Brain microvascular endothelial cell (primary cell): ENCODE measurements around the gene SYTL5.

Source experiments
- DNase-seq: peaks from one replicate; pipeline ENCODE4 v3.0.0-alpha.2; 2020
- H3K27ac ChIP-seq: fragments of 250-450 bp; sonication (Bioruptor Pico); 2 replicates; pipeline ENCODE4 v1.5.1; 2020; ENCODE audit warnings: mild to moderate bottlenecking, moderate library complexity
- H3K27me3 ChIP-seq: fragments of 250-450 bp; sonication (Bioruptor Pico); replicated peaks from 2 replicates; pipeline ENCODE4 v1.5.1; 2020; ENCODE audit warnings: mild to moderate bottlenecking
- H3K36me3 ChIP-seq: fragments of 250-450 bp; sonication (Bioruptor Pico); replicated peaks from 2 replicates; pipeline ENCODE4 v1.5.1; 2020; ENCODE audit warnings: mild to moderate bottlenecking
- H3K4me3 ChIP-seq: 2 replicates; pipeline ENCODE4 v1.5.1; 2011; ENCODE audit warnings: low read depth, mild to moderate bottlenecking, control low read depth, low read length, moderate library complexity
- in situ Hi-C: cut with HindIII; loops from 2 replicates; pipeline ENCODE4 v1.10.0; 2017; ENCODE audit warnings: low sequenced_read_pairs, low pct_ligation_motif_present
- TF ChIP-seq, protein P1 (sequence below): IDR thresholded peaks from 2 replicates; pipeline ENCODE4 v1.5.1; 2011; ENCODE audit warnings: low read depth, mild to moderate bottlenecking, moderate library complexity, low read length, control low read depth, inconsistent platforms; ENCODE audit errors: missing control alignments

Gene SYTL5

GRCh38 chrX:38050806-38051205, 44.5 kb downstream of the SYTL5 start:
- in situ Hi-C loops: no loop called here
- DNase-seq: no peak
- no peak overlapping the region for H3K27ac ChIP-seq
- no peaks in the 10 kb centered on the region for H3K36me3 ChIP-seq
- no peak overlapping the region for H3K4me3 ChIP-seq
- H3K27me3 ChIP-seq: no peaks in the 10 kb centered on the region
- TF ChIP-seq, protein P1, sequence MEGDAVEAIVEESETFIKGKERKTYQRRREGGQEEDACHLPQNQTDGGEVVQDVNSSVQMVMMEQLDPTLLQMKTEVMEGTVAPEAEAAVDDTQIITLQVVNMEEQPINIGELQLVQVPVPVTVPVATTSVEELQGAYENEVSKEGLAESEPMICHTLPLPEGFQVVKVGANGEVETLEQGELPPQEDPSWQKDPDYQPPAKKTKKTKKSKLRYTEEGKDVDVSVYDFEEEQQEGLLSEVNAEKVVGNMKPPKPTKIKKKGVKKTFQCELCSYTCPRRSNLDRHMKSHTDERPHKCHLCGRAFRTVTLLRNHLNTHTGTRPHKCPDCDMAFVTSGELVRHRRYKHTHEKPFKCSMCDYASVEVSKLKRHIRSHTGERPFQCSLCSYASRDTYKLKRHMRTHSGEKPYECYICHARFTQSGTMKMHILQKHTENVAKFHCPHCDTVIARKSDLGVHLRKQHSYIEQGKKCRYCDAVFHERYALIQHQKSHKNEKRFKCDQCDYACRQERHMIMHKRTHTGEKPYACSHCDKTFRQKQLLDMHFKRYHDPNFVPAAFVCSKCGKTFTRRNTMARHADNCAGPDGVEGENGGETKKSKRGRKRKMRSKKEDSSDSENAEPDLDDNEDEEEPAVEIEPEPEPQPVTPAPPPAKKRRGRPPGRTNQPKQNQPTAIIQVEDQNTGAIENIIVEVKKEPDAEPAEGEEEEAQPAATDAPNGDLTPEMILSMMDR: no peak

DNA sequence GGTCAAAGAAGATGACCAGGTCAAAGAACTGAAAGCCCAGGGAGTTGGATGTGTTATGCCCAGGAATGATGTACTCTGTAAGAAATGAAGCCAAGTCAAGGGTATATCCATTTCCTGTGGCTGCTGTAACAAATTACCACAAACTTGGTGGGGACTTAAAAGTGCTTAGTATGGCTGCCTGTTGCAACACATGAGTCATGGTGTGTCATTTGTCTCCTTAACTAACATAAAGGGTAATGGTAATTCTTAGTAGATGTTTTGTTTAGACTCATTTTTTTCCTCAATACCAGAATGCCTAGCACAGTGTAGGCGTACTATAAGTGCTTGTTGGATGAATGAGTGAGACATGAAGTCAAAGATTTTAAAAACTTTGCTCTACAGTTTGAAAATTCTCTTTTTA, 45.7 kb downstream of the SYTL5 start:
- peak; percentile 74 for DNase-seq
- in situ Hi-C loops: no loop called here

GRCh38 chrX:38055170-38055847, 49.0 kb downstream of the SYTL5 start:
- H3K27ac ChIP-seq: no peak overlapping the region

More for the DNA sequence above, 45.7 kb downstream of the SYTL5 start:
- Histone ChIP-seq H3K4me3 (no peak overlapping the region), H3K36me3 (no peaks in the 10 kb centered on the region), H3K27me3 (no peaks in the 10 kb centered on the region), H3K27ac (peak overlapping the region; percentile 13)
- TF ChIP-seq, protein P1: no peak

DNA sequence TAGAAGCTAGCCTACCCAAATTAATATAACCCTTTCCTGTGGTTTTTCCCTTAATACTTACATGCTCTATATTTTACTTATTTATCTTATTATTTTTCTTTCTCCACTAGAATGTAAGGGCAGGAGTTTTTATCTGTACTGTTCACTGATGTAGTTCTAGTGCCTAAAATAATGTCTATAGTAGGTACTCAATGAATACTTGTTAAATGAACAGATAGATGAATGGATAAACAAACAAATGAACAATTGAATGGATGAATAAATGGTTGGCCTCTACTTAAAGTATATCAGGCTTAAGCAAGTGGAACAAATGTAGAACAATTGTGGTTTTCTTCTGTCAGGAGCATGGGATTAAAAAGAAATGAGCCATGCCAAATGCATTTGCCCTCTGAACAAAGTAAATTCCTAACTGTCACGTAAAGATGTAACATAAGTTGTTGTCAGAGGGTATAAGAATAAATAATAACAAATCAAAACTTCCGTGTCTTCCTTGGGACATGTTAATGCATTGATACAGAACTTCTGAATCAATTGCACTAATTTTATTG, 54.1 kb downstream of the SYTL5 start:
- Histone ChIP-seq H3K36me3 (no peaks in the 10 kb centered on the region), H3K4me3 (no peak overlapping the region), H3K27ac (no peak overlapping the region), H3K27me3 (no peaks in the 10 kb centered on the region)
- TF ChIP-seq, protein P1: no peak
- no peak for DNase-seq
- in situ Hi-C loops: no loop called here

More at GRCh38 chrX:38055170-38055847, 49.0 kb downstream of the SYTL5 start:
- in situ Hi-C loops: no loop called here
- no peak overlapping the region for H3K4me3 ChIP-seq
- TF ChIP-seq, protein P1: no peak
- no peaks in the 10 kb centered on the region for H3K36me3 ChIP-seq
- H3K27me3 ChIP-seq: no peaks in the 10 kb centered on the region
- peak; percentile 18 for DNase-seq

GRCh38 chrX:38061335-38061734, 55.0 kb downstream of the SYTL5 start:
- Histone ChIP-seq H3K27ac (no peak overlapping the region), H3K27me3 (no peaks in the 10 kb centered on the region), H3K4me3 (no peak overlapping the region), H3K36me3 (no peaks in the 10 kb centered on the region)
- in situ Hi-C loops: no loop called here
- TF ChIP-seq, protein P1: no peak
- DNase-seq: no peak
